ENCODE data around the gene VEGFA.

DNA sequence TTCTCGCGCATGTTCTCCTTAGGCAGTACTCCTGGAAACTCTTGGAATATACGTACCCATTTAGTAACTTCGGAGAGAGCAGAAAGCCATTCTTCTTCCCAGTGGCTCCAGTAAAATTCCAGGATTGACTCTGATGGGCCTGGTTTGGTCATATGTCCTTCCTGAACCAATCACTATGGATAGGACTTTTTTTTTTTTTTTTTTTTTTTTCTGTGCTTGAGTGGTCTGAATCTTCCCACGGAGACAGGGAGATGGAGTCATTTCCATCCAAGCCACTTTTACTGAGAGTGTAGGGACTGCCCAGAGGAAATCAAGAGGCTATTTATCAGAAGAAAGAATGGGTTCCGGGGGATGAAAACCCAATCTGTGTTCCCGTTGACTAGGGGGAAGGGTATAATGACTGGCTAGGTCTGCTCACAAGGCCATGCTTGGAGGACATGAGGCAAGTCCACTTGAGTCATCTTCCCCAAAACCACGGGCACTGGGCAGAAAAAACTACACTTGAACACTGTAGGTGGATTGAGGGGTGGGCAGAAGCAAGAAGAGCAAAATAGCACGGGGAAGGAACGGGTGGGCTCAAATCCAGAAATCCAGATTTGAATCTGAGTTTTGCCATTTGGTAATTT lies 47.0 kb upstream of the VEGFA start:
- TF ChIP-seq, protein P1, sequence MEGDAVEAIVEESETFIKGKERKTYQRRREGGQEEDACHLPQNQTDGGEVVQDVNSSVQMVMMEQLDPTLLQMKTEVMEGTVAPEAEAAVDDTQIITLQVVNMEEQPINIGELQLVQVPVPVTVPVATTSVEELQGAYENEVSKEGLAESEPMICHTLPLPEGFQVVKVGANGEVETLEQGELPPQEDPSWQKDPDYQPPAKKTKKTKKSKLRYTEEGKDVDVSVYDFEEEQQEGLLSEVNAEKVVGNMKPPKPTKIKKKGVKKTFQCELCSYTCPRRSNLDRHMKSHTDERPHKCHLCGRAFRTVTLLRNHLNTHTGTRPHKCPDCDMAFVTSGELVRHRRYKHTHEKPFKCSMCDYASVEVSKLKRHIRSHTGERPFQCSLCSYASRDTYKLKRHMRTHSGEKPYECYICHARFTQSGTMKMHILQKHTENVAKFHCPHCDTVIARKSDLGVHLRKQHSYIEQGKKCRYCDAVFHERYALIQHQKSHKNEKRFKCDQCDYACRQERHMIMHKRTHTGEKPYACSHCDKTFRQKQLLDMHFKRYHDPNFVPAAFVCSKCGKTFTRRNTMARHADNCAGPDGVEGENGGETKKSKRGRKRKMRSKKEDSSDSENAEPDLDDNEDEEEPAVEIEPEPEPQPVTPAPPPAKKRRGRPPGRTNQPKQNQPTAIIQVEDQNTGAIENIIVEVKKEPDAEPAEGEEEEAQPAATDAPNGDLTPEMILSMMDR (IDR thresholded peaks at IDR 0.05; ENCODE audit: insufficient read depth, low read length) = no peak
- no peak for TF ChIP-seq POLR2AphosphoS5 (IDR thresholded peaks at IDR 0.05; ENCODE audit: low read depth)
- TF ChIP-seq GABPA (IDR thresholded peaks at IDR 0.05; ENCODE audit: low read depth) = no peak
- no peak for TF ChIP-seq SPI1 (IDR thresholded peaks at IDR 0.05; ENCODE audit: borderline replicate concordance, low read depth)
- TF ChIP-seq, protein P2, sequence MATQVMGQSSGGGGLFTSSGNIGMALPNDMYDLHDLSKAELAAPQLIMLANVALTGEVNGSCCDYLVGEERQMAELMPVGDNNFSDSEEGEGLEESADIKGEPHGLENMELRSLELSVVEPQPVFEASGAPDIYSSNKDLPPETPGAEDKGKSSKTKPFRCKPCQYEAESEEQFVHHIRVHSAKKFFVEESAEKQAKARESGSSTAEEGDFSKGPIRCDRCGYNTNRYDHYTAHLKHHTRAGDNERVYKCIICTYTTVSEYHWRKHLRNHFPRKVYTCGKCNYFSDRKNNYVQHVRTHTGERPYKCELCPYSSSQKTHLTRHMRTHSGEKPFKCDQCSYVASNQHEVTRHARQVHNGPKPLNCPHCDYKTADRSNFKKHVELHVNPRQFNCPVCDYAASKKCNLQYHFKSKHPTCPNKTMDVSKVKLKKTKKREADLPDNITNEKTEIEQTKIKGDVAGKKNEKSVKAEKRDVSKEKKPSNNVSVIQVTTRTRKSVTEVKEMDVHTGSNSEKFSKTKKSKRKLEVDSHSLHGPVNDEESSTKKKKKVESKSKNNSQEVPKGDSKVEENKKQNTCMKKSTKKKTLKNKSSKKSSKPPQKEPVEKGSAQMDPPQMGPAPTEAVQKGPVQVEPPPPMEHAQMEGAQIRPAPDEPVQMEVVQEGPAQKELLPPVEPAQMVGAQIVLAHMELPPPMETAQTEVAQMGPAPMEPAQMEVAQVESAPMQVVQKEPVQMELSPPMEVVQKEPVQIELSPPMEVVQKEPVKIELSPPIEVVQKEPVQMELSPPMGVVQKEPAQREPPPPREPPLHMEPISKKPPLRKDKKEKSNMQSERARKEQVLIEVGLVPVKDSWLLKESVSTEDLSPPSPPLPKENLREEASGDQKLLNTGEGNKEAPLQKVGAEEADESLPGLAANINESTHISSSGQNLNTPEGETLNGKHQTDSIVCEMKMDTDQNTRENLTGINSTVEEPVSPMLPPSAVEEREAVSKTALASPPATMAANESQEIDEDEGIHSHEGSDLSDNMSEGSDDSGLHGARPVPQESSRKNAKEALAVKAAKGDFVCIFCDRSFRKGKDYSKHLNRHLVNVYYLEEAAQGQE (IDR thresholded peaks at IDR 0.05; ENCODE audit: insufficient replicate concordance, low read depth) = no peak

Measured in HL-60 (cell line).